ENCODE results near the gene HEXD.
"Not testable (repeated sequence)": the region's sequence is repeated elsewhere in the genome, so short reads cannot be mapped to it uniquely, and the experiment has no call there.

Gene HEXD

GRCh38 chr17:82418001-82418986 is at the start of gene HEXD, which contains the start of gene OGFOD3:
TSS of gene HEXD (plus strand) at chr17:82418347. CDS start at chr17:82419800, 1,453 bp downstream.
TSS of gene OGFOD3 (minus strand) at chr17:82418586. CDS start at chr17:82418485, 101 bp downstream.
- DNase-seq: peak; percentile 24

GRCh38 chr17:82369211-82369610 is 48.9 kb upstream of the HEXD start:
- no peak for DNase-seq

GRCh38 chr17:82370471-82371332 is 47.4 kb upstream of the HEXD start:
- DNase-seq: no peak

- no peak for DNase-seq
Observed at GRCh38 chr17:82371333-82372248, 46.6 kb upstream of the HEXD start, which contains the start of gene UTS2R. TSS of gene UTS2R (plus strand) at chr17:82371765. CDS start at chr17:82374325, 2,560 bp downstream.

GRCh38 chr17:82372249-82373071 is 45.7 kb upstream of the HEXD start:
- no peak for DNase-seq

GRCh38 chr17:82373072-82373452 is 45.1 kb upstream of the HEXD start:
- DNase-seq: not testable (repeated sequence)

- DNase-seq: no peak
Observed at GRCh38 chr17:82373731-82374625, 44.2 kb upstream of the HEXD start.

- DNase-seq: no peak
Observed at GRCh38 chr17:82374626-82375331, 43.4 kb upstream of the HEXD start.

GRCh38 chr17:82375359-82376041 is 42.6 kb upstream of the HEXD start:
- no peak for DNase-seq

- DNase-seq: no peak
Observed at GRCh38 chr17:82376042-82376730, 42.0 kb upstream of the HEXD start.

GRCh38 chr17:82377294-82377693 is 40.9 kb upstream of the HEXD start:
- not testable (repeated sequence) for DNase-seq

- DNase-seq: no peak
Observed at GRCh38 chr17:82377924-82378740, 40.0 kb upstream of the HEXD start.

- no peak for DNase-seq
Observed at GRCh38 chr17:82378741-82379021, 39.5 kb upstream of the HEXD start.

GRCh38 chr17:82380860-82381702 is 37.1 kb upstream of the HEXD start:
- no peak for DNase-seq

- not testable (repeated sequence) for DNase-seq
Observed at GRCh38 chr17:82381703-82382009, 36.5 kb upstream of the HEXD start.

- not testable (repeated sequence) for DNase-seq
Observed at GRCh38 chr17:82382220-82382932, 35.8 kb upstream of the HEXD start.
